Testis (tissue), 2 donors: ENCODE measurements around the gene PPP1R3A.

Source experiments
- CTCF ChIP-seq, 3 experiments: fragments of 450-650 bp in 2 of 3; fragments of 200-600 bp in 1 of 3; sonication (generic) in 1 of 3; IDR thresholded peaks; one replicate each; pipeline ENCODE4 v1.5.1; 2016 to 2019; ENCODE audit warnings: antibody characterized with exemption in 3 of 3, mild to moderate bottlenecking in 2 of 3, moderate library complexity in 1 of 3
- POLR2A ChIP-seq: fragments of 450-650 bp; IDR thresholded peaks from one replicate; pipeline ENCODE4 v1.6.1; 2017; ENCODE audit warnings: antibody characterized with exemption, mild to moderate bottlenecking, moderate library complexity

- no peak for TF ChIP-seq CTCF (IDR thresholded peaks at IDR 0.05)
- no peak for TF ChIP-seq POLR2A
Measured at GRCh38 chr7:113959910-113960309, 41.1 kb upstream of the PPP1R3A start.
